GM12891 (cell line): ENCODE data around the gene NLGN4Y.

Experiments
- POLR2A ChIP-seq: IDR thresholded peaks from 2 replicates; pipeline ENCODE4 v1.6.1; 2011; ENCODE audit warnings: low read depth, low read length, control low read depth
- POLR2AphosphoS5 ChIP-seq: IDR thresholded peaks from 2 replicates; pipeline ENCODE4 v1.6.1; 2011; ENCODE audit warnings: low read depth, low read length, control low read depth
- POU2F2 ChIP-seq: IDR thresholded peaks from 2 replicates; pipeline ENCODE4 v1.6.1; 2011; ENCODE audit warnings: low read depth, mild to moderate bottlenecking, control low read depth, low read length, moderate library complexity
- TAF1 ChIP-seq: IDR thresholded peaks from 2 replicates; pipeline ENCODE4 v1.6.1; 2011; ENCODE audit warnings: low read depth, low read length, control low read depth

DNA sequence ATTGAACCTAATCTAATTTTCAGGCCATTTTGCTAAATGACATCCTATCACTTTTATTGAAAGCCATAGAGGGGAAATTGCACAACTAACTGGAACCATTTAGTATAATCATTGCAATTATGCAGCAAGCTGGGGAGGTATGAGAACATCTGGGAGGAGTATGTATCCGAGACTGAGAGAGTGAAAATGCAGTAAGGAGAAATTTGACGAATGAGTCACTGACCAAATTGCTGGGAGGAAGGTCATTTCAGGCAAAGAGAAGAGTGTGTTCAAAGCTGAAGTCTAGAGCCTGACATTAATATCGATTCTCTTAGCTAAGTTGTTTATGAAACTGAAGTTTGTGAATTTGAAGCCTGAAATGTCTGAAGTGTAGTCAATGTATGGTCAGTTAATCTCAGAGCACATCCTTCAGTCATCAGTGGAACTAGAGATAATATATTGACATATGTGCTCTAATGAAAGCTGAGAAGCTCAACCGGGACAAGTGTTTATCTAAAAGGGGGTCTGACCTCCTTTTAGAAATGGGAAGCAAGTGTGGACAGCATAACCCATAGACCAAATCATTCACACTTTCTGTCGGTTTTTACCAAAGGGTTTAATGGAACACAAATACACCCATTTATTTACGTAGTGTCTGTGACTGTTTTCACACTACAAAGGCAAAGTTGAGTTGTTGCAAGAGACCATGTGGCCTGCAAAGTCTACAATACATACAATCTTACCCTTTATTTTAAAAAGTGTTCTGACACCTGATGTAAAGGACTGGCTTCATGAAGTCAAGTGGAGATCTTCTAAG lies 120.0 kb downstream of the NLGN4Y start:
- no peak for TF ChIP-seq POLR2AphosphoS5
- TF ChIP-seq TAF1 = no peak
- TF ChIP-seq POLR2A = no peak
- TF ChIP-seq POU2F2 = no peak
